Measurements from ENCODE around the gene OAF.

OAF gene

GRCh38 chr11:120222916-120223315 lies 12.1 kb downstream of the OAF start:
- H3K27me3 ChIP-seq (ENCODE audit: insufficient read depth, poor library complexity, severe bottlenecking): no peaks in the 10 kb centered on the region
- no peak for DNase-seq (ENCODE audit: low read depth in 1 of 2, low spot score in 1 of 2)
- no peak for TF ChIP-seq POLR2AphosphoS5 (IDR thresholded peaks at IDR 0.05; ENCODE audit: low read depth)
- no peak for TF ChIP-seq GABPA (IDR thresholded peaks at IDR 0.05; ENCODE audit: low read depth)
- TF ChIP-seq CTCF (IDR thresholded peaks at IDR 0.05; ENCODE audit: insufficient read depth, low read length): no peak
- TF ChIP-seq REST (IDR thresholded peaks at IDR 0.05; ENCODE audit: insufficient replicate concordance, low read depth): no peak
- no peak for TF ChIP-seq SPI1 (IDR thresholded peaks at IDR 0.05; ENCODE audit: borderline replicate concordance, low read depth)
- no peak overlapping the region for H3K4me3 ChIP-seq (replicated peaks; ENCODE audit: insufficient read depth, low read length)
- no peak overlapping the region for H3K27ac ChIP-seq (replicated peaks)

GRCh38 chr11:120223793-120224192 lies 13.0 kb downstream of the OAF start:
- TF ChIP-seq GABPA (IDR thresholded peaks at IDR 0.05; ENCODE audit: low read depth): no peak
- no peak for TF ChIP-seq SPI1 (IDR thresholded peaks at IDR 0.05; ENCODE audit: borderline replicate concordance, low read depth)
- TF ChIP-seq POLR2AphosphoS5 (IDR thresholded peaks at IDR 0.05; ENCODE audit: low read depth): no peak
- TF ChIP-seq CTCF (IDR thresholded peaks at IDR 0.05; ENCODE audit: insufficient read depth, low read length): no peak
- H3K4me3 ChIP-seq (replicated peaks; ENCODE audit: insufficient read depth, low read length): no peak overlapping the region
- DNase-seq (ENCODE audit: low read depth in 1 of 2, low spot score in 1 of 2): peak in 1 of 2 experiments; percentile 40

GRCh38 chr11:120224361-120224760 lies 13.5 kb downstream of the OAF start:
- no peaks in the 10 kb centered on the region for H3K27me3 ChIP-seq (ENCODE audit: insufficient read depth, poor library complexity, severe bottlenecking)
- TF ChIP-seq CTCF (IDR thresholded peaks at IDR 0.05; ENCODE audit: insufficient read depth, low read length) (no peak), POLR2AphosphoS5 (IDR thresholded peaks at IDR 0.05; ENCODE audit: low read depth) (no peak), REST (IDR thresholded peaks at IDR 0.05; ENCODE audit: insufficient replicate concordance, low read depth) (no peak), GABPA (IDR thresholded peaks at IDR 0.05; ENCODE audit: low read depth) (no peak), SPI1 (IDR thresholded peaks at IDR 0.05; ENCODE audit: borderline replicate concordance, low read depth) (no peak)
- no peak overlapping the region for H3K4me3 ChIP-seq (replicated peaks; ENCODE audit: insufficient read depth, low read length)
- peak overlapping the region; percentile 67 for H3K27ac ChIP-seq (replicated peaks)
- peak in 1 of 2 experiments; percentile 53 for DNase-seq (ENCODE audit: low read depth in 1 of 2, low spot score in 1 of 2)

More at GRCh38 chr11:120223793-120224192, 13.0 kb downstream of the OAF start:
- no peaks in the 10 kb centered on the region for H3K27me3 ChIP-seq (ENCODE audit: insufficient read depth, poor library complexity, severe bottlenecking)
- no peak overlapping the region for H3K27ac ChIP-seq (replicated peaks)
